HG02870 (cell line): ENCODE results near the gene SYCP3.
"Not testable (repeated sequence)": the region's sequence is repeated elsewhere in the genome, so short reads cannot be mapped to it uniquely, and the experiment has no call there.

Source experiments
- ATAC-seq: cut with Tn5 transposase; IDR thresholded peaks from one replicate; pipeline ENCODE4 v1.9.1; 2021; ENCODE audit warnings: mild to moderate bottlenecking, moderate library complexity; ENCODE audit not compliant: unreplicated experiment

SYCP3 gene

DNA sequence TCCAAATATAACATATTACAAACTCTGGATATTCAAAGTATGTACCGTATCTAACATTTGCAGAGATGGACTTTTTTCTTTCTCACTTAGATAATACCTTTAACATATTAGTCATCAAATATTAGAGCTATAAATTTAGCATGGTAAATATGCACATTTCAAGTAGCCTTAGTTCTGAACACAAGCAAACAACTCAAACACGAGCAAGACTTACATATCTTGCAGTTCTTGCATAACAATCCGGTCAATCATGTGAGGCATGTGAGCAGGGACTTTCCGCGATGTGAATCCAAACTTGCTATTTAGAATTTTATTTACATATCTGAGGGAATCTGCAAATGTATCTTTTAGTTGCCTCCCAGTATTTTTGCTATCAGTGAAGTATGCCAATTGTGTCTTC is 22.1 kb upstream of the SYCP3 start:
- ATAC-seq = no peak

- ATAC-seq = no peak
Observed at GRCh38 chr12:101759396-101760047, 20.3 kb upstream of the SYCP3 start.

DNA sequence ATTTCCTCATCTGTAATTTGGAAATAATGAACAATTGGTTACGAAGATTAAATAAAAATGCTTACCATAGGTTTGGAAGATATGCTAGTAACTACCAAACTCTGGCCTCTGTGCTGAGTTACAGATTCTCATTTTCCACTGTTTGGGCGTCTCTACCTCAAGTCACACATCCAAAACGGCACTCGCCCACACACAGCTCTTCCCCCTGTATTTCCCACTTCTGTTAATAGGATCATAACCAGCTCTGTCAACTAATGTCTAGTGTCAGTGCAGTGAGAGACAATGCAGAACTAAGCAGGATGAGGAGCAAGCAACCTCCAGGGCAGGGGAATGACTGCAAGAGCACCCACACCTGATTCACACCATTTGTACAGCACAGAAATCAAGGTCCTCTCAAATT is 10.9 kb upstream of the SYCP3 start:
- ATAC-seq = no peak

GRCh38 chr12:101749657-101750056 is 10.4 kb upstream of the SYCP3 start:
- no peak for ATAC-seq

- no peak for ATAC-seq
Observed at GRCh38 chr12:101748907-101749306, 9.6 kb upstream of the SYCP3 start.

GRCh38 chr12:101747697-101748096 is 8.4 kb upstream of the SYCP3 start:
- ATAC-seq = no peak

- ATAC-seq = no peak
Observed at GRCh38 chr12:101746661-101747060, 7.4 kb upstream of the SYCP3 start.

DNA sequence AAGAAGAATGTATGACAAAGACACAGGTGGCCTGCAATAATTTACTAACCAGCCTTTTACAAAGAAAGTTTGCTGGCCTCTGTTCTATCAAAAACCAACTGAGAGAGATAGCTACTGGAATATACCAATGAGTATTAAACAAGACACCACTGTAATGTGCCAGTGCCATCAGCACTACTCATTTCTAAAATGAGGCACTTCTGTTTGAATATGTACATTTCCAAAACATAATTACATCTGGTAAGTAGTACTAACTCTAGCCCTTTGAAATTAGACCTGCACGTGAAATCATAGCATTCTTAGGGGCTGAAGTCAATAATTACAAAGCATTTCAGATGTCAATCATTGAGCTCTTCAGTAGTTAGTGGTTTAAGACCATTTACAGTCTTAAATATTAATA is 6.9 kb upstream of the SYCP3 start:
- no peak for ATAC-seq

DNA sequence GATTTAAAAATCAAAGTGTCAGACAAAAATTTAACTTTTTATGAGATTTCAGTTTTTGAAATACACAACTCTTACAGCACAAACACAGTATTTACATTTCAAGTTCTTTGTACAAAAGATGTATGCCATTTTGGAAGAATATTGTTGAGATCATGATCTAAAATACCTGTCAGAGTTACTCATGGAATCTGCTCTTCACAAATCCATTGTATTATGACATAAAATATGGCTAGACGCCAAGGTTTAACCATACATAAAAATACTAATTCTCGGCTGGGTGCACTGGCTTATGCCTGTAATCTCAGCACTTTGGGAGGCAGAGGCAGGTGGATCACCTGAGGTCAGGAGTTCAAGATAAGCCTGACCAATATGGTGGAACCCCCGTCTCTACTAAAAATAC is 6.2 kb upstream of the SYCP3 start:
- ATAC-seq = no peak

- peak; percentile 97 for ATAC-seq
Observed at GRCh38 chr12:101743724-101744472, 4.6 kb upstream of the SYCP3 start.

DNA sequence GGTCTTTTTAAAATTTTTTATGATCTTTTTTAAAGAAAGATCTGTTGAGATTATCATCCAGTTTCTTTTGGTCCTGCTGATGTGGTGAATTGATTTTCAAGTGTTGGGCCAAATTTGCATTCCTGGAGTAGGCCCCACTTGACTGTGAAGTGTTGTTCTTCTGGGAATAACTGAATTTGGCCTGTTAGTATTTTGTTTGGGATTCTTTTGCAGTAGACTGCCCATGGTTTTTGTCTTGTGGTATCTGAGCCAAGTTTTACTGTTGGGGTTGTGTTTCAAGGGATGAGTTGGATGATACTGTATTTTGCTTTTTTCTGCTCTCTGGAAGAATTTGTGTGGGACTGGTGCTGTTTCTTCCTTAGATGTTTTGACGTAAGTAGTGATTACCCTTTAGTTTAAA is 4.0 kb upstream of the SYCP3 start:
- ATAC-seq = no peak

- no peak for ATAC-seq
Observed at GRCh38 chr12:101740980-101741379, 1.7 kb upstream of the SYCP3 start.

GRCh38 chr12:101740566-101740965 is 1.3 kb upstream of the SYCP3 start:
- ATAC-seq = no peak

- no peak for ATAC-seq
Observed at GRCh38 chr12:101737476-101737875, 1.8 kb downstream of the SYCP3 start.

DNA sequence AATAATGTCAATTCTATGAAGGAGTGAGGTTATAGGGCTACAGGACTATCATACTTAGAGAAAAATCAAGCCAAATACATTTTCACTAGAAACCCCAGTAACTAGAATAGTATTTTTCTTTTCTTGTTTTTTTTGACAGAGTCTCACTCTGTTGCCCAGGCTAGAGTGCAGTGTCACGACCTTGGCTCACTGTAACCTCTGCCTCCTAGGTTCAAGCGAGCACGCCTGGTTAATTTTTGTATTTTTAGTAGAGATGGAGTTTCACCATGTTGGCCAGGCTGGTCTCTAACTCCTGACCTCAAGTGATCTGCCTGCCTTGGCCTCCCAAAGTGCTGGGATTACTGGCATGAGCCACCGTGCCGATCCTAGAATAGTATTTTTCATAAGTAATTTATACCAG is 4.8 kb downstream of the SYCP3 start:
- not testable (repeated sequence) for ATAC-seq

DNA sequence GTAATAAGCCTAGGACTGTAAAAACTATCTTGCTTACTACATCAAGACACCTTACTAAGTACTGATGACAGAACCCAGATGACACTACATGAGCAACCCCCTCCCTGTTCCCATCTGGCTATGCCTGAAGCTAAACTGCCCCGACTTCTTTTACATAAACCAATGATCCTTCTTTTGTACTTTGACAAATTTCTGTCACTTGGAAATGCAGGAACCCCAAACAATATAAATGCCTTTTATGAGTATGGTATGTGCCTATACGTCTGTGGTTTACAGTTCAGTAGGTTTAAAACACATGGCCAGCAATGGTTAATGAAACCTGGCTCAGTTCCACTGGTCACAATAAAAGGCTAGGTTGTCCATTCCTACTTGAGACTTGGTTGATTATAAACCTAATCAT is 6.1 kb downstream of the SYCP3 start:
- no peak for ATAC-seq

GRCh38 chr12:101732318-101732717 is 6.9 kb downstream of the SYCP3 start:
- no peak for ATAC-seq

DNA sequence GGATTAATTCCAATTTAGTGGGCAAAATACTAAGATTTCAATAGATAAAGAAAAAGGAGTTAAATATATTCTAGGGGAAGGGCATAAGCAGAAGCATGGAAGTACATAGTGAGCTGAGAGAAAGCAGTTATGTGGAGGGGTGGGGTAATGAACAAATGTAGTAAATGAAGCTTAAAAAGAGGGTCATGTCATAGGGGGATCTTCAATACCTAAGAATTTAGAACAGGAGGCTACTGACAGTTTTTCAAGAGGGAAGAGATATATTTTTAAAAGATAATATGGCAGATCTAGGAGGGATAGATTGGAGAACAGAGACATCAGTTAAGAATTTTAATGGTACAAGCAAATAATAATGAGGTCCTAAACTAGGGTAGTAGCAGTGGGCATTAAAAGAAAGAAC is 9.4 kb downstream of the SYCP3 start:
- ATAC-seq = no peak

DNA sequence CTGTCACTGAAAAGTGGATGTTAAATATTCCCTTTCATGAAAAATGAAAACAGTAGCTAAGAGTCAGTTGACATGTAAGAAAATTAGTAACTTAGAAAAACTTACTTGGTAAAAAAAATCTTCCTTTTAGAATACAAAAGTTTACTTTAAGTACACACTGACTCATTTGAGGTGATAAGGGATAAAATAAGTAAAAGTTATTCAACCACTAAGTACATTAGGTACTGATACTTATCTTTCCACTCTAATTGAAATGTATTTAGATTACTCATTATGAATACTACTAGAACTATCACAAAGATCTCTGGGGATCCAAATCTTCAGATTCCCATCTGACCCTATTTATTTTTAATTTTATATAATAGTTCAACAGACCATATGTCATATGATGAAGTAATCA is 12.2 kb downstream of the SYCP3 start:
- ATAC-seq = no peak

DNA sequence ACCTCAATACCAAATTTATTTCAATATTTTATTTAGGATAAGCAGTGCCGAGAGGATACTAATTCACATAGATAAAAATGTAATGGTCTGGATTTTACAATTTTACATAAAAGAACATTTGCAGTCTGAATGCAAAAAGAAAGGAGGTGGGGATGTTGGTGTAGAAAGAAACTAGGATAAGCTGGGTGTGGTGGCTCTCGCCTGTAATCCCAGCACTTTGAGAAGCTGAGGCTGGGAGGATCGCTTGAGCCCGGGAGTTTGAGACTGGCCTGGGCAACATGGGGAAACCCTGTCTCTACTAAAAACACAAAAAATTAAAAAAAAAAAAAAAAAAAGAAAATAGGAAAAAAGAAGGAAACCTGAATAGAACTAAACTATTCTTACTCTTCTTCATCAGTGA is 16.9 kb downstream of the SYCP3 start:
- ATAC-seq = no peak

DNA sequence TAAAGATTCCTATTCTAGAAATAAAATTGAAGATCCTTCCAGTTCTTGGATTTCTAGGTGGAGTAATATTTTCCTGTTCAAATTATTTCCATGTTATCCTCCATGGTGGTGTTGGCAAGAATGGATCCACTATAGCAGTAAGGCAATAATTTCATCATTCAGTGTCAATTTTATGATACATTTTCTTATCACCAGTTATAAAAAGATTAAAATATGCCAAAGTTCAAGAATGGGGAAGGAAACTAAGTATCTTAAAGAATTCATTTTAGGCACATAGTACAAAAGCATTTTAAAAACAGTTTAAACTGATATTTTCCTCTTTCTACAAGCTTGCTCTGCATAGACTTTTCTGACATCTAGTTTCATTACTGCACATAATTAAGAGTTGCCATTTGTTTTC is 19.1 kb downstream of the SYCP3 start:
- ATAC-seq = no peak

- no peak for ATAC-seq
Observed at GRCh38 chr12:101719566-101719965, 19.7 kb downstream of the SYCP3 start.
